Measurements from ENCODE around the gene C7.
"Not testable (repeated sequence)": the region's sequence is repeated elsewhere in the genome, so short reads cannot be mapped to it uniquely, and the experiment has no call there.

Gene C7

GRCh38 chr5:40988746-40989510, 79.6 kb downstream of the C7 start:
- Mint-ChIP-seq H3K27ac (no peak overlapping the region), H3K27me3 (peaks cover 2% of the 10 kb centered on the region), H3K4me1 (no peaks in the 10 kb centered on the region), H3K9me3 (peaks cover 6% of the 10 kb centered on the region), H3K36me3 (no peaks in the 10 kb centered on the region), H3K4me3 (no peak overlapping the region)
- DNase-seq (ENCODE audit: low spot score in 2 of 2): no peak
- ATAC-seq (ENCODE audit: low read depth): no peak

- peaks cover 6% of the 10 kb centered on the region for H3K9me3 Mint-ChIP-seq
- DNase-seq (ENCODE audit: low spot score in 2 of 2) (no peak), ATAC-seq (ENCODE audit: low read depth) (no peak)
- no peaks in the 10 kb centered on the region for H3K36me3 Mint-ChIP-seq
- H3K27ac Mint-ChIP-seq: no peak overlapping the region
- no peak overlapping the region for H3K4me3 Mint-ChIP-seq
- peaks cover 2% of the 10 kb centered on the region for H3K27me3 Mint-ChIP-seq
- no peaks in the 10 kb centered on the region for H3K4me1 Mint-ChIP-seq
These were observed 82.1 kb downstream of the C7 start for GRCh38 chr5:40991168-40991980.

GRCh38 chr5:40991981-40992559, 82.8 kb downstream of the C7 start:
- ATAC-seq (ENCODE audit: low read depth): no peak
- Mint-ChIP-seq H3K4me3 (no peak overlapping the region), H3K27ac (no peak overlapping the region), H3K9me3 (peaks cover 2% of the 10 kb centered on the region), H3K36me3 (no peaks in the 10 kb centered on the region), H3K4me1 (no peaks in the 10 kb centered on the region), H3K27me3 (peaks cover 2% of the 10 kb centered on the region)
- no peak for DNase-seq (ENCODE audit: low spot score in 2 of 2)

GRCh38 chr5:40995801-40996586, 86.7 kb downstream of the C7 start:
- H3K27ac Mint-ChIP-seq: no peak overlapping the region
- H3K9me3 Mint-ChIP-seq: no peaks in the 10 kb centered on the region
- H3K4me3 Mint-ChIP-seq: no peak overlapping the region
- H3K27me3 Mint-ChIP-seq: peaks cover 2% of the 10 kb centered on the region
- H3K4me1 Mint-ChIP-seq: no peaks in the 10 kb centered on the region
- ATAC-seq (ENCODE audit: low read depth): no peak
- no peaks in the 10 kb centered on the region for H3K36me3 Mint-ChIP-seq
- DNase-seq (ENCODE audit: low spot score in 2 of 2): no peak

GRCh38 chr5:40999142-40999541, 89.8 kb downstream of the C7 start:
- H3K9me3 Mint-ChIP-seq: no peaks in the 10 kb centered on the region
- DNase-seq (ENCODE audit: low spot score in 2 of 2) (no peak), ATAC-seq (ENCODE audit: low read depth) (no peak)
- no peaks in the 10 kb centered on the region for H3K27me3 Mint-ChIP-seq
- no peaks in the 10 kb centered on the region for H3K36me3 Mint-ChIP-seq
- no peaks in the 10 kb centered on the region for H3K4me1 Mint-ChIP-seq
- no peak overlapping the region for H3K4me3 Mint-ChIP-seq
- H3K27ac Mint-ChIP-seq: no peak overlapping the region

- Mint-ChIP-seq H3K4me3 (no peak overlapping the region), H3K27ac (no peak overlapping the region), H3K27me3 (no peaks in the 10 kb centered on the region), H3K9me3 (no peaks in the 10 kb centered on the region), H3K4me1 (no peaks in the 10 kb centered on the region), H3K36me3 (no peaks in the 10 kb centered on the region)
- no peak for ATAC-seq (ENCODE audit: low read depth)
- DNase-seq (ENCODE audit: low spot score in 2 of 2): no peak
These were observed 90.7 kb downstream of the C7 start for GRCh38 chr5:40999966-41000365.

- Mint-ChIP-seq H3K9me3 (peaks cover 2% of the 10 kb centered on the region), H3K36me3 (no peaks in the 10 kb centered on the region), H3K27me3 (no peaks in the 10 kb centered on the region), H3K4me1 (no peaks in the 10 kb centered on the region), H3K27ac (no peak overlapping the region), H3K4me3 (no peak overlapping the region)
- no peak for DNase-seq (ENCODE audit: low spot score in 2 of 2)
- no peak for ATAC-seq (ENCODE audit: low read depth)
These were observed 94.5 kb downstream of the C7 start for GRCh38 chr5:41003670-41004376.

- Mint-ChIP-seq H3K27me3 (no peaks in the 10 kb centered on the region), H3K36me3 (no peaks in the 10 kb centered on the region), H3K4me3 (no peak overlapping the region), H3K4me1 (no peaks in the 10 kb centered on the region), H3K27ac (no peak overlapping the region), H3K9me3 (peaks cover 2% of the 10 kb centered on the region)
- ATAC-seq (ENCODE audit: low read depth) (no peak), DNase-seq (ENCODE audit: low spot score in 2 of 2) (no peak)
These were observed 95.6 kb downstream of the C7 start for GRCh38 chr5:41004931-41005330.

- Mint-ChIP-seq H3K27me3 (peaks cover 2% of the 10 kb centered on the region), H3K4me1 (no peaks in the 10 kb centered on the region), H3K36me3 (no peaks in the 10 kb centered on the region), H3K27ac (no peak overlapping the region), H3K9me3 (peaks cover 3% of the 10 kb centered on the region), H3K4me3 (no peak overlapping the region)
- ATAC-seq (ENCODE audit: low read depth) (no peak), DNase-seq (ENCODE audit: low spot score in 2 of 2) (no peak)
These were observed 99.9 kb downstream of the C7 start for GRCh38 chr5:41009232-41009631.

- H3K27ac Mint-ChIP-seq: no peak overlapping the region
- H3K4me3 Mint-ChIP-seq: no peak overlapping the region
These were observed 101.3 kb downstream of the C7 start for GRCh38 chr5:41010572-41010971.

GRCh38 chr5:41012318-41012717, 103.0 kb downstream of the C7 start:
- H3K9me3 Mint-ChIP-seq: peaks cover 1% of the 10 kb centered on the region
- no peak overlapping the region for H3K27ac Mint-ChIP-seq
- no peaks in the 10 kb centered on the region for H3K4me1 Mint-ChIP-seq
- no peaks in the 10 kb centered on the region for H3K36me3 Mint-ChIP-seq
- DNase-seq (ENCODE audit: low spot score in 2 of 2): no peak
- peaks cover 2% of the 10 kb centered on the region for H3K27me3 Mint-ChIP-seq
- H3K4me3 Mint-ChIP-seq: no peak overlapping the region
- no peak for ATAC-seq (ENCODE audit: low read depth)

More at GRCh38 chr5:41010572-41010971, 101.3 kb downstream of the C7 start:
- Mint-ChIP-seq H3K4me1 (no peaks in the 10 kb centered on the region), H3K27me3 (peaks cover 2% of the 10 kb centered on the region), H3K9me3 (peaks cover 3% of the 10 kb centered on the region), H3K36me3 (no peaks in the 10 kb centered on the region)
- ATAC-seq (ENCODE audit: low read depth): no peak
- no peak for DNase-seq (ENCODE audit: low spot score in 2 of 2)

GRCh38 chr5:41022600-41022999, 113.3 kb downstream of the C7 start:
- ATAC-seq (ENCODE audit: low read depth); H3K9me3 Mint-ChIP-seq; DNase-seq (ENCODE audit: low spot score in 2 of 2); H3K4me1 Mint-ChIP-seq; H3K36me3 Mint-ChIP-seq; H3K27me3 Mint-ChIP-seq; H3K4me3 Mint-ChIP-seq; H3K27ac Mint-ChIP-seq: not testable (repeated sequence)
